ENCODE data around the gene TSEN2.

The TSEN2 gene

DNA sequence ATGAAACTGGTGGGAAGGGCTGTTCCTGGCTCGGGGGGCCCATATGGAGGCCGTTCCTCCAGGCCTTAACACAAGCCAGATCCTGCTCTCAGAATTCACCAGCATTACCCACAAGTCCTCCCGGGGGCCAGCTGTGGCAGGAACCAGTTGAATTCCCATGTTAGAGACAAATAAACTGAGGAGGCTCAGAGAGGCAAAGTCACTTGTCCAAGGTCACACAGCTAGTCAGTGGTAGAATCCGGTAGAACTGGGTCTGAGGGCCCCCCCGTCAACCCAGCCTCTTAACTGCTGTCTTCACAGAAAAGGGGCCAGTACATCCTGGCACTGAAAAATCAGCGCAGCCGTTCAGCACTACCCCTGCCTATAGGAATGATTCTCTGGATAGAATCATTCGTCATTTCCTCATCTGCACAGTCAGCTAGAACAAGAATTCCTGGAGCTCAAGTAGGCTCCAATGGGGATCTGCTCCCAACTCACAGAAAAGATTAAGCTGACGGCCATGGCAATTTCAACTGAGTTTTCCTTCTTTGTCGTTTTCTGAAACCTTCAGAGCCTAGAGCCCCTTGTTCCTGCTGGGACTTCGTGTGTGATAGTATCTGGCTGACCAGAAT lies 12.2 kb upstream of the TSEN2 start:
- Histone ChIP-seq H3K27ac (replicated peaks; ENCODE audit: low read length) (no peak overlapping the region), H3K18ac (ENCODE audit: low read length) (no peak overlapping the region), H2AFZ (ENCODE audit: low read length) (no peak overlapping the region), H2BK5ac (ENCODE audit: low read length) (no peak overlapping the region), H3K4me2 (ENCODE audit: insufficient read depth, low read length, poor library complexity, severe bottlenecking) (no peak overlapping the region), H3K14ac (ENCODE audit: low read length) (no peak overlapping the region), H3K27me3 (ENCODE audit: control insufficient read depth in 3 of 3, insufficient read depth in 3 of 3, low read depth in 1 of 3, low read length in 3 of 3) (peaks cover 0 to 17% (median 0%) of the 10 kb centered on the region in 3 experiments), H2BK12ac (ENCODE audit: low read length) (no peak overlapping the region), H3K9ac (ENCODE audit: low read depth, low read length, poor library complexity) (no peak overlapping the region), H2BK15ac (ENCODE audit: low read length) (no peak overlapping the region), H3K4me3 (ENCODE audit: low read length in 2 of 2) (no peak overlapping the region), H3K4me1 (ENCODE audit: control insufficient read depth in 2 of 2, insufficient read depth in 1 of 2, low read depth in 1 of 2, low read length in 2 of 2) (no peaks in the 10 kb centered on the region), H2AK5ac (ENCODE audit: low read depth, low read length) (no peak overlapping the region), H3K9me3 (replicated peaks in 1 of 2; ENCODE audit: control insufficient read depth in 2 of 2, insufficient read depth in 1 of 2, low read depth in 1 of 2, low read length in 2 of 2) (no peaks in the 10 kb centered on the region), H2BK120ac (ENCODE audit: low read depth, low read length) (no peak overlapping the region), H4K8ac (ENCODE audit: low read depth, low read length) (no peak overlapping the region), H3K4ac (ENCODE audit: low read length) (no peak overlapping the region), H3K36me3 (replicated peaks in 1 of 2; ENCODE audit: control insufficient read depth in 2 of 2, insufficient read depth in 2 of 2, low read length in 2 of 2) (no peaks in the 10 kb centered on the region), H3K79me1 (ENCODE audit: low read depth, low read length) (no peaks in the 10 kb centered on the region), H4K91ac (ENCODE audit: low read depth, low read length, poor library complexity) (no peak overlapping the region), H3K23ac (ENCODE audit: low read depth, low read length, poor library complexity) (no peak overlapping the region)
- WGBS, 2 donors (ENCODE audit: extremely low coverage in 2 of 2, insufficient read length in 2 of 2, insufficient replicate concordance in 1 of 2) = no CpG with 5 or more reads among the region's 11 CpGs
- DNase-seq (ENCODE audit: low spot score) = no peak

DNA sequence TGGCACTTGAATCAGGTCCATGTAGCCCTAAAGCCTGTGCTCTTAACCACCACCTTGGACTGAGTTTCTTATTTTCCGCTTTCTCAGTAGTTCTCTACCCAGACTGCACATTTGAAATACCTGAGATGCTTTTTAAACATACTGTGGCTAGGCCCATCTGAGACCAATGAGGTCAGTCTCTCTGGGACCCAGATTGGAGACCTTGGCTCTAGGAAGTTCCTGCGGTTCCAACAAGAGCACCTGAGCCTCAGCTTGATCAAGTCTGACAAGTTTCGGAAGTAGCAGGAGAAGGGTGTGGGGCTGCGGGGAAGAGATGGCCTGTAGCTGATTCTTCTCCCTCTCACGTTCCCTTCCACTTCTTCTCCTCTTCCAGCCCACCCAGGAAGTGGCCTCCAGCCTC lies 11.5 kb upstream of the TSEN2 start:
- no CpG with 5 or more reads among the region's 5 CpGs for WGBS, 2 donors (ENCODE audit: extremely low coverage in 2 of 2, insufficient read length in 2 of 2, insufficient replicate concordance in 1 of 2)
- no peak overlapping the region for H4K8ac ChIP-seq (ENCODE audit: low read depth, low read length)
- H3K18ac ChIP-seq (ENCODE audit: low read length) = no peak overlapping the region
- H2AFZ ChIP-seq (ENCODE audit: low read length) = no peak overlapping the region
- H3K27ac ChIP-seq (replicated peaks; ENCODE audit: low read length) = no peak overlapping the region
- no peak overlapping the region for H3K23ac ChIP-seq (ENCODE audit: low read depth, low read length, poor library complexity)
- H3K4me2 ChIP-seq (ENCODE audit: insufficient read depth, low read length, poor library complexity, severe bottlenecking) = no peak overlapping the region
- no peak overlapping the region for H2BK5ac ChIP-seq (ENCODE audit: low read length)
- H3K79me1 ChIP-seq (ENCODE audit: low read depth, low read length) = no peaks in the 10 kb centered on the region
- H3K9me3 ChIP-seq (replicated peaks in 1 of 2; ENCODE audit: control insufficient read depth in 2 of 2, insufficient read depth in 1 of 2, low read depth in 1 of 2, low read length in 2 of 2) = no peaks in the 10 kb centered on the region
- H2AK5ac ChIP-seq (ENCODE audit: low read depth, low read length) = no peak overlapping the region
- no peak overlapping the region for H3K9ac ChIP-seq (ENCODE audit: low read depth, low read length, poor library complexity)
- no peak overlapping the region for H2BK12ac ChIP-seq (ENCODE audit: low read length)
- no peak overlapping the region for H2BK15ac ChIP-seq (ENCODE audit: low read length)
- no peaks in the 10 kb centered on the region for H3K36me3 ChIP-seq (replicated peaks in 1 of 2; ENCODE audit: control insufficient read depth in 2 of 2, insufficient read depth in 2 of 2, low read length in 2 of 2)
- no peak overlapping the region for H4K91ac ChIP-seq (ENCODE audit: low read depth, low read length, poor library complexity)
- H3K4ac ChIP-seq (ENCODE audit: low read length) = no peak overlapping the region
- H3K14ac ChIP-seq (ENCODE audit: low read length) = no peak overlapping the region
- H3K27me3 ChIP-seq (ENCODE audit: control insufficient read depth in 3 of 3, insufficient read depth in 3 of 3, low read depth in 1 of 3, low read length in 3 of 3) = peaks cover 0 to 18% (median 0%) of the 10 kb centered on the region in 3 experiments
- H3K4me1 ChIP-seq (ENCODE audit: control insufficient read depth in 2 of 2, insufficient read depth in 1 of 2, low read depth in 1 of 2, low read length in 2 of 2) = no peaks in the 10 kb centered on the region
- H2BK120ac ChIP-seq (ENCODE audit: low read depth, low read length) = no peak overlapping the region
- no peak overlapping the region for H3K4me3 ChIP-seq (ENCODE audit: low read length in 2 of 2)
- no peak for DNase-seq (ENCODE audit: low spot score)

DNA sequence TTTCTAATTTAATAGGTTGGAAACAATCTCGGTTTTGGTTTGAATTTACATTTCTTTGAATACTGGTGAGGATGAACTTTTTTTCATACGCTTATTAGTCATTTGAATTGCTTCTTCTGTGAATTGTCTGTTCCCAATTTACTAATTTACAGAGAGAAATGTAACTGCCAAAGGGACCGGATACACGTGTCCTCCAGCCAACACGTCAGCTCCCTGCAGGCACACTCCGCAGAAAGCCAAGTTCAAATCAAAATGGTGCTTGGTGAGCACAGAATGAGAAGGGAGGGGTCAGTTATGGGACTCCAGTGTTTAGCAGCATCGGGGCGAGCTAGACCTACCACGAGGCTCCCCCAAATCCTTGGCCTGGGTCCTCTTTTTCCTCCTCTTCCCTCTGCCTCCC lies 10.8 kb upstream of the TSEN2 start:
- no peaks in the 10 kb centered on the region for H3K4me1 ChIP-seq (ENCODE audit: control insufficient read depth in 2 of 2, insufficient read depth in 1 of 2, low read depth in 1 of 2, low read length in 2 of 2)
- no peak overlapping the region for H2AFZ ChIP-seq (ENCODE audit: low read length)
- no peak overlapping the region for H3K4me2 ChIP-seq (ENCODE audit: insufficient read depth, low read length, poor library complexity, severe bottlenecking)
- H3K9ac ChIP-seq (ENCODE audit: low read depth, low read length, poor library complexity) = no peak overlapping the region
- H3K79me1 ChIP-seq (ENCODE audit: low read depth, low read length) = no peaks in the 10 kb centered on the region
- no peak overlapping the region for H3K4me3 ChIP-seq (ENCODE audit: low read length in 2 of 2)
- no peaks in the 10 kb centered on the region for H3K9me3 ChIP-seq (replicated peaks in 1 of 2; ENCODE audit: control insufficient read depth in 2 of 2, insufficient read depth in 1 of 2, low read depth in 1 of 2, low read length in 2 of 2)
- peaks cover 0 to 18% (median 0%) of the 10 kb centered on the region in 3 experiments for H3K27me3 ChIP-seq (ENCODE audit: control insufficient read depth in 3 of 3, insufficient read depth in 3 of 3, low read depth in 1 of 3, low read length in 3 of 3)
- no peak overlapping the region for H2AK5ac ChIP-seq (ENCODE audit: low read depth, low read length)
- H2BK120ac ChIP-seq (ENCODE audit: low read depth, low read length) = no peak overlapping the region
- no peak overlapping the region for H2BK15ac ChIP-seq (ENCODE audit: low read length)
- DNase-seq (ENCODE audit: low spot score) = no peak
- no peak overlapping the region for H3K14ac ChIP-seq (ENCODE audit: low read length)
- H3K36me3 ChIP-seq (replicated peaks in 1 of 2; ENCODE audit: control insufficient read depth in 2 of 2, insufficient read depth in 2 of 2, low read length in 2 of 2) = no peaks in the 10 kb centered on the region
- H2BK12ac ChIP-seq (ENCODE audit: low read length) = no peak overlapping the region
- no peak overlapping the region for H2BK5ac ChIP-seq (ENCODE audit: low read length)
- H4K8ac ChIP-seq (ENCODE audit: low read depth, low read length) = no peak overlapping the region
- no peak overlapping the region for H3K23ac ChIP-seq (ENCODE audit: low read depth, low read length, poor library complexity)
- no peak overlapping the region for H4K91ac ChIP-seq (ENCODE audit: low read depth, low read length, poor library complexity)
- H3K27ac ChIP-seq (replicated peaks; ENCODE audit: low read length) = no peak overlapping the region
- WGBS, 2 donors (ENCODE audit: extremely low coverage in 2 of 2, insufficient read length in 2 of 2, insufficient replicate concordance in 1 of 2) = no CpG with 5 or more reads among the region's 9 CpGs
- H3K4ac ChIP-seq (ENCODE audit: low read length) = no peak overlapping the region
- no peak overlapping the region for H3K18ac ChIP-seq (ENCODE audit: low read length)

DNA sequence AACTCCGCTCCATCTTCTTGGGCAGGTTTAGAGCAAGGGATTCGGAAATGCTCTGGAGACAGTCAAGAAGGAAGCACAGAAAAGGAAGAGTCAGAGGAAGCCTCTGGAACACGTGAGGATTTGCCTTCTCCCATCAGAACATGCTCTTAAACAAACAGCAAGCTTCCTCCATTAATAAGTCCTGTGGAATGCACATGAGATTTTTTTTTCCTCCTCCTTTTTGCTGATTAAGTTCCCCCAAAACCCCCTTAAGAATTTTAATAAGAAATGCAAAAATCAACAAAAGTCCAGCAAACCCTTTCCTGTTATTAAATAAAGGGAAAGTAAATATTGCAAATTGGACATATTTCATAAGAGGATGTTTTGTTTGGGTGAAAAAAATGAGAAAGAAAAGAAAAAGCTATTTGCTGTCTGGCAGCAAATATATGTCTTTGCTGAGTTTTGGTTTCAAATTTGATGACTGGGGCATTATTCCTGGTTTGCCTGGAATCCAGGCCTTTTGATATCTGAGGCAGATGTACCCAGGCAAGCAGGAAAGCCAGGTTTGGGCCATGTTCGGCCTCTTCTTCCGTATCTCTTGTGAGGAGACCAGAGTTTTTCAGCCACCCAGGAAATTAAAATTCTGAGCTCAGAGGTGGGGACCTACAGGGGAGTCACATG lies 7.9 kb upstream of the TSEN2 start:
- Histone ChIP-seq H3K4me2 (ENCODE audit: insufficient read depth, low read length, poor library complexity, severe bottlenecking) (no peak overlapping the region), H4K91ac (ENCODE audit: low read depth, low read length, poor library complexity) (no peak overlapping the region), H2BK12ac (ENCODE audit: low read length) (no peak overlapping the region), H3K4me3 (ENCODE audit: low read length in 2 of 2) (no peak overlapping the region), H2AFZ (ENCODE audit: low read length) (no peak overlapping the region), H2AK5ac (ENCODE audit: low read depth, low read length) (no peak overlapping the region), H3K27me3 (ENCODE audit: control insufficient read depth in 3 of 3, insufficient read depth in 3 of 3, low read depth in 1 of 3, low read length in 3 of 3) (peaks cover 0 to 22% (median 0%) of the 10 kb centered on the region in 3 experiments), H3K9ac (ENCODE audit: low read depth, low read length, poor library complexity) (no peak overlapping the region), H2BK15ac (ENCODE audit: low read length) (no peak overlapping the region), H3K4me1 (ENCODE audit: control insufficient read depth in 2 of 2, insufficient read depth in 1 of 2, low read depth in 1 of 2, low read length in 2 of 2) (peaks cover 0 to 2% of the 10 kb centered on the region in 2 donors), H3K14ac (ENCODE audit: low read length) (no peak overlapping the region), H3K36me3 (replicated peaks in 1 of 2; ENCODE audit: control insufficient read depth in 2 of 2, insufficient read depth in 2 of 2, low read length in 2 of 2) (no peaks in the 10 kb centered on the region), H4K8ac (ENCODE audit: low read depth, low read length) (no peak overlapping the region), H3K23ac (ENCODE audit: low read depth, low read length, poor library complexity) (no peak overlapping the region), H3K27ac (replicated peaks; ENCODE audit: low read length) (no peak overlapping the region), H2BK120ac (ENCODE audit: low read depth, low read length) (no peak overlapping the region), H2BK5ac (ENCODE audit: low read length) (no peak overlapping the region), H3K79me1 (ENCODE audit: low read depth, low read length) (no peaks in the 10 kb centered on the region), H3K18ac (ENCODE audit: low read length) (no peak overlapping the region), H3K9me3 (replicated peaks in 1 of 2; ENCODE audit: control insufficient read depth in 2 of 2, insufficient read depth in 1 of 2, low read depth in 1 of 2, low read length in 2 of 2) (no peaks in the 10 kb centered on the region), H3K4ac (ENCODE audit: low read length) (no peak overlapping the region)
- WGBS, 2 donors (ENCODE audit: extremely low coverage in 2 of 2, insufficient read length in 2 of 2, insufficient replicate concordance in 1 of 2) = no CpG with 5 or more reads among the region's 5 CpGs
- no peak for DNase-seq (ENCODE audit: low spot score)
